Activated naive CD4-positive, alpha-beta T cell treated with anti-CD3 and anti-CD28 coated beads for 36 hours (primary cell): ENCODE results near the gene GNA14. TPM values are rescaled to one million over a fixed set of nuclear protein-coding genes. Genes with fewer than 3 reads are reported as not detected.

Source experiments
- CTCF ChIA-PET: fragments of 350-600 bp; sonication (Branson Sonifier 250); formaldehyde crosslinking; loops from one replicate; lab custom pipeline; 2021; ENCODE audit warnings: antibody characterized with exemption; lab: Charles Lee
- DNase-seq: peaks from one replicate; pipeline ENCODE4 v3.0.0-alpha.2; 2020
- H3K27ac Mint-ChIP-seq: one replicate; pipeline ENCODE4 v1.8.0; 2021; ENCODE audit warnings: mild to moderate bottlenecking, mixed read lengths
- H3K27me3 Mint-ChIP-seq: one replicate; pipeline ENCODE4 v1.8.0; 2021; ENCODE audit warnings: low read depth, mixed read lengths
- H3K36me3 Mint-ChIP-seq: one replicate; pipeline ENCODE4 v1.8.0; 2021; ENCODE audit warnings: low read depth, mixed read lengths
- H3K4me1 Mint-ChIP-seq: one replicate; pipeline ENCODE4 v1.8.0; 2021; ENCODE audit warnings: low read depth, mixed read lengths
- H3K4me3 Mint-ChIP-seq: one replicate; pipeline ENCODE4 v1.8.0; 2021; ENCODE audit warnings: mild to moderate bottlenecking, moderate library complexity, mixed read lengths
- H3K9me3 Mint-ChIP-seq: one replicate; pipeline ENCODE4 v1.8.0; 2021; ENCODE audit warnings: mixed read lengths
- intact Hi-C: fragments of 100-400 bp; cut with micrococcal nuclease; formaldehyde crosslinking; loops from one replicate; pipeline ENCODE4 v1.15.1; 2023
- total RNA-seq, 2 experiments: library from RNA; stranded (reverse); gene quantifications; one replicate each; pipeline ENCODE4 v1.2.3, GENCODE V29; 2021

The GNA14 gene
- total RNA-seq, 2 experiments from 2014 or later = not detected

- CTCF ChIA-PET = interaction anchor here (0.7 to 1.3 kb wide), 3 partner anchors 55 to 208 kb away, joined by 3 to 5 read pairs (median 3); no protein-coding TSS in a partner anchor
- H3K36me3 Mint-ChIP-seq = peaks cover 2% of the 10 kb centered on the region
- H3K4me3 Mint-ChIP-seq = no peak overlapping the region
- H3K27ac Mint-ChIP-seq = no peak overlapping the region
- peaks cover 3% of the 10 kb centered on the region for H3K27me3 Mint-ChIP-seq
- H3K4me1 Mint-ChIP-seq = no peaks in the 10 kb centered on the region
- peaks cover 26% of the 10 kb centered on the region for H3K9me3 Mint-ChIP-seq
- intact Hi-C loops = no loop called here
- no peak for DNase-seq
These were observed 104.8 kb downstream of the GNA14 start for GRCh38 chr9:77543131-77543822.

- intact Hi-C loops = no loop called here
- H3K27me3 Mint-ChIP-seq = peaks cover 3% of the 10 kb centered on the region
- no peak for DNase-seq
- peaks cover 2% of the 10 kb centered on the region for H3K36me3 Mint-ChIP-seq
- H3K4me3 Mint-ChIP-seq = no peak overlapping the region
- H3K4me1 Mint-ChIP-seq = no peaks in the 10 kb centered on the region
- H3K27ac Mint-ChIP-seq = no peak overlapping the region
- peaks cover 26% of the 10 kb centered on the region for H3K9me3 Mint-ChIP-seq
- CTCF ChIA-PET = no interaction called here
These were observed 106.5 kb downstream of the GNA14 start for GRCh38 chr9:77541600-77541999.

- Mint-ChIP-seq H3K4me3 (no peak overlapping the region), H3K27me3 (peaks cover 3% of the 10 kb centered on the region), H3K27ac (no peak overlapping the region), H3K4me1 (no peaks in the 10 kb centered on the region), H3K9me3 (peaks cover 26% of the 10 kb centered on the region), H3K36me3 (peaks cover 2% of the 10 kb centered on the region)
- CTCF ChIA-PET = no interaction called here
- intact Hi-C loops = no loop called here
- no peak for DNase-seq
These were observed 107.1 kb downstream of the GNA14 start for GRCh38 chr9:77541055-77541454.

- no peaks in the 10 kb centered on the region for H3K4me1 Mint-ChIP-seq
- H3K27ac Mint-ChIP-seq = no peak overlapping the region
- no peaks in the 10 kb centered on the region for H3K9me3 Mint-ChIP-seq
- intact Hi-C loops = no loop called here
- DNase-seq = no peak
- H3K36me3 Mint-ChIP-seq = no peaks in the 10 kb centered on the region
- H3K27me3 Mint-ChIP-seq = peaks cover 5% of the 10 kb centered on the region
- H3K4me3 Mint-ChIP-seq = no peak overlapping the region
- CTCF ChIA-PET = no interaction called here
These were observed 113.6 kb downstream of the GNA14 start for GRCh38 chr9:77534376-77535057.

- Mint-ChIP-seq H3K9me3 (no peaks in the 10 kb centered on the region), H3K27me3 (peaks cover 3% of the 10 kb centered on the region), H3K36me3 (no peaks in the 10 kb centered on the region), H3K4me3 (no peak overlapping the region), H3K4me1 (no peaks in the 10 kb centered on the region), H3K27ac (no peak overlapping the region)
- DNase-seq = no peak
- intact Hi-C loops = no loop called here
- CTCF ChIA-PET = interaction anchor here (0.6 kb wide), 1 partner anchor 100 kb away, joined by 3 read pairs; no protein-coding TSS in a partner anchor
These were observed 114.5 kb downstream of the GNA14 start for GRCh38 chr9:77533671-77534070.

- Mint-ChIP-seq H3K36me3 (no peaks in the 10 kb centered on the region), H3K27ac (no peak overlapping the region), H3K4me3 (no peak overlapping the region), H3K4me1 (no peaks in the 10 kb centered on the region), H3K9me3 (no peaks in the 10 kb centered on the region), H3K27me3 (peaks cover 3% of the 10 kb centered on the region)
- DNase-seq = no peak
- intact Hi-C loops = no loop called here
- CTCF ChIA-PET = no interaction called here
These were observed 115.5 kb downstream of the GNA14 start for GRCh38 chr9:77532607-77533006.

- CTCF ChIA-PET = no interaction called here
- DNase-seq = no peak
- Mint-ChIP-seq H3K9me3 (no peaks in the 10 kb centered on the region), H3K27ac (no peak overlapping the region), H3K27me3 (peaks cover 3% of the 10 kb centered on the region), H3K36me3 (no peaks in the 10 kb centered on the region), H3K4me1 (no peaks in the 10 kb centered on the region), H3K4me3 (no peak overlapping the region)
- intact Hi-C loops = no loop called here
These were observed 116.7 kb downstream of the GNA14 start for GRCh38 chr9:77531400-77531799.

- no peak overlapping the region for H3K27ac Mint-ChIP-seq
- intact Hi-C loops = no loop called here
- no peaks in the 10 kb centered on the region for H3K9me3 Mint-ChIP-seq
- CTCF ChIA-PET = interaction anchor here (1.0 kb wide), 1 partner anchor 66 kb away, joined by 3 read pairs; no protein-coding TSS in a partner anchor
- peaks cover 2% of the 10 kb centered on the region for H3K27me3 Mint-ChIP-seq
- H3K4me3 Mint-ChIP-seq = no peak overlapping the region
- H3K36me3 Mint-ChIP-seq = no peaks in the 10 kb centered on the region
- H3K4me1 Mint-ChIP-seq = no peaks in the 10 kb centered on the region
- no peak for DNase-seq
These were observed 124.2 kb downstream of the GNA14 start for GRCh38 chr9:77523891-77524290.

GRCh38 chr9:77521091-77521490, 127.0 kb downstream of the GNA14 start:
- no peak for DNase-seq
- CTCF ChIA-PET = no interaction called here
- Mint-ChIP-seq H3K4me3 (no peak overlapping the region), H3K4me1 (no peaks in the 10 kb centered on the region), H3K9me3 (no peaks in the 10 kb centered on the region), H3K27ac (no peak overlapping the region), H3K27me3 (peaks cover 1% of the 10 kb centered on the region), H3K36me3 (no peaks in the 10 kb centered on the region)
- intact Hi-C loops = no loop called here

GRCh38 chr9:77518688-77519087, 129.4 kb downstream of the GNA14 start:
- no peak for DNase-seq
- H3K9me3 Mint-ChIP-seq = no peaks in the 10 kb centered on the region
- CTCF ChIA-PET = no interaction called here
- H3K4me1 Mint-ChIP-seq = no peaks in the 10 kb centered on the region
- no peaks in the 10 kb centered on the region for H3K36me3 Mint-ChIP-seq
- H3K27ac Mint-ChIP-seq = no peak overlapping the region
- H3K4me3 Mint-ChIP-seq = no peak overlapping the region
- intact Hi-C loops = no loop called here
- H3K27me3 Mint-ChIP-seq = no peaks in the 10 kb centered on the region

- no peaks in the 10 kb centered on the region for H3K36me3 Mint-ChIP-seq
- CTCF ChIA-PET = no interaction called here
- no peak for DNase-seq
- H3K9me3 Mint-ChIP-seq = no peaks in the 10 kb centered on the region
- H3K27me3 Mint-ChIP-seq = no peaks in the 10 kb centered on the region
- no peak overlapping the region for H3K27ac Mint-ChIP-seq
- H3K4me1 Mint-ChIP-seq = no peaks in the 10 kb centered on the region
- intact Hi-C loops = no loop called here
- H3K4me3 Mint-ChIP-seq = no peak overlapping the region
These were observed 131.3 kb downstream of the GNA14 start for GRCh38 chr9:77516781-77517180.

- Mint-ChIP-seq H3K4me3 (no peak overlapping the region), H3K4me1 (no peaks in the 10 kb centered on the region), H3K36me3 (no peaks in the 10 kb centered on the region), H3K27me3 (no peaks in the 10 kb centered on the region), H3K27ac (no peak overlapping the region), H3K9me3 (no peaks in the 10 kb centered on the region)
- CTCF ChIA-PET = no interaction called here
- no peak for DNase-seq
- intact Hi-C loops = no loop called here
These were observed 133.0 kb downstream of the GNA14 start for GRCh38 chr9:77514886-77515711.
